Forelimb muscle (tissue), 1 donor: Measurements from ENCODE around the gene DOCK1. TPM values are rescaled to one million over a fixed set of nuclear protein-coding genes. Genes with fewer than 3 reads are reported as not detected.
"Not testable (repeated sequence)": the region's sequence is repeated elsewhere in the genome, so short reads cannot be mapped to it uniquely, and the experiment has no call there.

Experiments
- DNase-seq: peaks from one replicate; pipeline ENCODE4 v3.0.0-alpha.2; 2013; ENCODE audit warnings: low read depth
- polyA plus RNA-seq: library from polyadenylated mRNA; unstranded; fragments of 120-200 nt; gene quantifications from one replicate; pipeline ENCODE4 v1.2.1, GENCODE V29; 2013; ENCODE audit not compliant: insufficient read length

Gene DOCK1
- polyA plus RNA-seq, 1 donor = 26.7 TPM

- no peak for DNase-seq
Observed at GRCh38 chr10:126903656-126904360, 1.4 kb upstream of the DOCK1 start.

GRCh38 chr10:126904516-126904817 lies 761 bp upstream of the DOCK1 start:
- DNase-seq = no peak

GRCh38 chr10:126905776-126906703 lies 812 bp downstream of the DOCK1 start:
- no peak for DNase-seq

GRCh38 chr10:126906704-126907422 lies 1.6 kb downstream of the DOCK1 start:
- DNase-seq = no peak

- no peak for DNase-seq
Observed at GRCh38 chr10:126907423-126907970, 2.3 kb downstream of the DOCK1 start.

- DNase-seq = no peak
Observed at GRCh38 chr10:126908225-126908624, 3.0 kb downstream of the DOCK1 start.

- no peak for DNase-seq
Observed at GRCh38 chr10:126908729-126909128, 3.5 kb downstream of the DOCK1 start.

- no peak for DNase-seq
Observed at GRCh38 chr10:126909147-126909546, 3.9 kb downstream of the DOCK1 start.

GRCh38 chr10:126910196-126910595 lies 5.0 kb downstream of the DOCK1 start:
- no peak for DNase-seq

- no peak for DNase-seq
Observed at GRCh38 chr10:126910798-126911197, 5.6 kb downstream of the DOCK1 start.

- DNase-seq = no peak
Observed at GRCh38 chr10:126911301-126911700, 6.1 kb downstream of the DOCK1 start.

- no peak for DNase-seq
Observed at GRCh38 chr10:126913316-126913715, 8.1 kb downstream of the DOCK1 start.

- DNase-seq = no peak
Observed at GRCh38 chr10:126914561-126914960, 9.3 kb downstream of the DOCK1 start.

- not testable (repeated sequence) for DNase-seq
Observed at GRCh38 chr10:126916952-126917351, 11.7 kb downstream of the DOCK1 start.

GRCh38 chr10:126917375-126917774 lies 12.1 kb downstream of the DOCK1 start:
- DNase-seq = no peak

- no peak for DNase-seq
Observed at GRCh38 chr10:126917975-126918908, 13.0 kb downstream of the DOCK1 start.

- no peak for DNase-seq
Observed at GRCh38 chr10:126919426-126919825, 14.2 kb downstream of the DOCK1 start.

GRCh38 chr10:126921162-126921561 lies 15.9 kb downstream of the DOCK1 start:
- DNase-seq = no peak

- no peak for DNase-seq
Observed at GRCh38 chr10:126921974-126922525, 16.8 kb downstream of the DOCK1 start.

GRCh38 chr10:126924180-126924914 lies 19.1 kb downstream of the DOCK1 start:
- DNase-seq = no peak
